Liver (tissue), 9 donors: ENCODE data around the gene TNNI3K. TPM values are rescaled to one million over a fixed set of nuclear protein-coding genes. Genes with fewer than 3 reads are reported as not detected.

Experiments
- DNase-seq: peaks from one replicate; pipeline ENCODE4 v3.0.0-alpha.2; 2017; ENCODE audit warnings: low spot score
- H3K27ac ChIP-seq, 2 donors: one replicate each; pipeline ENCODE4 v1.7.0; 2013; ENCODE audit warnings: inconsistent platforms in 2 of 2, low read length in 2 of 2, control low read depth in 1 of 2, low read depth in 1 of 2, mild to moderate bottlenecking in 1 of 2
- H3K27me3 ChIP-seq, 4 donors: one replicate each; pipeline versions ENCODE4 v1.6.1 to v1.7.0; 2013; ENCODE audit warnings: low read length in 3 of 4, inconsistent platforms in 1 of 4, mild to moderate bottlenecking in 1 of 4, moderate library complexity in 1 of 4; ENCODE audit not compliant: control insufficient read depth in 4 of 4, insufficient read depth in 4 of 4
- H3K36me3 ChIP-seq, 4 donors: one replicate each; pipeline versions ENCODE4 v1.6.1 to v1.7.0; 2013; ENCODE audit warnings: low read length in 3 of 4, mild to moderate bottlenecking in 3 of 4, low read depth in 1 of 4, moderate library complexity in 1 of 4; ENCODE audit not compliant: control insufficient read depth in 4 of 4, insufficient read depth in 3 of 4
- H3K4me1 ChIP-seq, 4 donors: one replicate each; pipeline versions ENCODE4 v1.6.1 to v1.7.0; 2013; ENCODE audit warnings: low read length in 3 of 4, mild to moderate bottlenecking in 3 of 4, moderate library complexity in 1 of 4; ENCODE audit not compliant: control insufficient read depth in 4 of 4, insufficient read depth in 4 of 4
- H3K4me3 ChIP-seq, 3 donors: one replicate each; pipeline versions ENCODE4 v1.6.1 to v1.7.0; 2013; ENCODE audit warnings: low read length in 3 of 3, control low read depth in 1 of 3, low read depth in 1 of 3, mild to moderate bottlenecking in 1 of 3
- H3K9ac ChIP-seq, 2 donors: one replicate each; pipeline ENCODE4 v1.7.0; 2013; ENCODE audit warnings: low read length in 2 of 2, mild to moderate bottlenecking in 2 of 2, moderate library complexity in 2 of 2, control low read depth in 1 of 2, low read depth in 1 of 2
- H3K9me3 ChIP-seq, 4 donors: one replicate each; pipeline versions ENCODE4 v1.6.1 to v1.7.0; 2013; ENCODE audit warnings: low read length in 3 of 4; ENCODE audit not compliant: control insufficient read depth in 4 of 4
- CTCF ChIP-seq: fragments of 150-350 bp; IDR thresholded peaks from 2 replicates; pipeline ENCODE4 v1.5.1; 2017; ENCODE audit warnings: improper control_type of control experiment, low read depth, low read length; ENCODE audit not compliant: missing input control
- EGR1 ChIP-seq, 2 donors: IDR thresholded peaks; 2 replicates each; pipeline ENCODE4 v1.6.1; 2016 to 2018; ENCODE audit warnings: antibody characterized with exemption in 2 of 2, low read depth in 2 of 2
- FOXA1 ChIP-seq: IDR thresholded peaks from 2 replicates; pipeline ENCODE4 v1.6.1; 2016; ENCODE audit warnings: antibody characterized with exemption
- FOXA2 ChIP-seq: IDR thresholded peaks from 2 replicates; pipeline ENCODE4 v1.6.1; 2016; ENCODE audit warnings: antibody characterized with exemption
- GABPA ChIP-seq, 2 donors: IDR thresholded peaks in 1 of 2; conservative IDR thresholded peaks in 1 of 2; 2 replicates each; pipeline ENCODE4 v1.6.1; 2016; ENCODE audit warnings: antibody characterized with exemption in 2 of 2, mild to moderate bottlenecking in 1 of 2, moderate library complexity in 1 of 2
- HNF4A ChIP-seq, 2 donors: conservative IDR thresholded peaks; 2 replicates each; pipeline ENCODE4 v1.6.1; 2016; ENCODE audit warnings: antibody characterized with exemption in 2 of 2, mild to moderate bottlenecking in 2 of 2
- HNF4G ChIP-seq: IDR thresholded peaks from 2 replicates; pipeline ENCODE4 v1.6.1; 2016; ENCODE audit warnings: antibody characterized with exemption
- JUND ChIP-seq, 2 donors: IDR thresholded peaks; 2 replicates each; pipeline ENCODE4 v1.6.1; 2016; ENCODE audit warnings: antibody characterized with exemption in 2 of 2
- MAX ChIP-seq: IDR thresholded peaks from 2 replicates; pipeline ENCODE4 v1.6.1; 2016; ENCODE audit warnings: antibody characterized with exemption
- NR2F2 ChIP-seq: IDR thresholded peaks from 2 replicates; pipeline ENCODE4 v1.6.1; 2016; ENCODE audit warnings: antibody characterized with exemption
- RAD21 ChIP-seq, 2 donors: IDR thresholded peaks; 2 replicates each; pipeline ENCODE4 v1.6.1; 2016; ENCODE audit warnings: antibody characterized with exemption in 2 of 2, mild to moderate bottlenecking in 2 of 2
- RXRA ChIP-seq, 2 donors: IDR thresholded peaks; 2 replicates each; pipeline ENCODE4 v1.6.1; 2017 to 2018; ENCODE audit warnings: antibody characterized with exemption in 2 of 2, mild to moderate bottlenecking in 1 of 2
- TAF1 ChIP-seq: conservative IDR thresholded peaks from 2 replicates; pipeline ENCODE4 v1.6.1; 2016; ENCODE audit warnings: antibody characterized with exemption, mild to moderate bottlenecking
- YY1 ChIP-seq: IDR thresholded peaks from 2 replicates; pipeline ENCODE4 v1.6.1; 2016; ENCODE audit warnings: antibody characterized with exemption, mild to moderate bottlenecking
- WGBS: extraction: QIAGEN DNeasy Blood & Tissue Kit; methylation state at CpG from one replicate; pipeline ENCODE4 v1.1.7; 2013; 5-methylcytosine and 5-hydroxymethylcytosine counted together
- polyA plus RNA-seq, 2 donors: library from polyadenylated mRNA; stranded (reverse) in 1 of 2; unstranded in 1 of 2; fragments of 200-250 nt in 1 of 2; fragments of >200 nt in 1 of 2; fragmentation: Nextera tagmentation in 1 of 2; extraction: Ambion mirVana in 1 of 2; gene quantifications; one replicate each; pipeline versions ENCODE4 v1.2.1 to v1.2.3, GENCODE V29; 2013 to 2015
- total RNA-seq, 2 donors: library from RNA; depleted of rRNA; stranded (reverse); fragments of >200 nt; gene quantifications; one replicate each; pipeline ENCODE4 v1.2.3, GENCODE V29; 2014
- TF ChIP-seq, protein P1 (sequence below): IDR thresholded peaks from 2 replicates; pipeline ENCODE4 v1.6.1; 2016; ENCODE audit warnings: antibody characterized with exemption
- TF ChIP-seq, protein P2 (sequence below): IDR thresholded peaks from 2 replicates; pipeline ENCODE4 v1.6.1; 2016; ENCODE audit warnings: antibody characterized with exemption, mild to moderate bottlenecking
- TF ChIP-seq, protein P3 (sequence below): IDR thresholded peaks from 2 replicates; pipeline ENCODE4 v1.6.1; 2016; ENCODE audit warnings: antibody characterized with exemption
- donor health status: healthy.
- donor health status: healthy.
- donor health status: healthy.
- donor health status: healthy.
- donor health status: healthy.

TNNI3K gene
- total and polyA plus RNA-seq, 4 donors: 0.09 to 0.10 TPM; not detected in 2

DNA sequence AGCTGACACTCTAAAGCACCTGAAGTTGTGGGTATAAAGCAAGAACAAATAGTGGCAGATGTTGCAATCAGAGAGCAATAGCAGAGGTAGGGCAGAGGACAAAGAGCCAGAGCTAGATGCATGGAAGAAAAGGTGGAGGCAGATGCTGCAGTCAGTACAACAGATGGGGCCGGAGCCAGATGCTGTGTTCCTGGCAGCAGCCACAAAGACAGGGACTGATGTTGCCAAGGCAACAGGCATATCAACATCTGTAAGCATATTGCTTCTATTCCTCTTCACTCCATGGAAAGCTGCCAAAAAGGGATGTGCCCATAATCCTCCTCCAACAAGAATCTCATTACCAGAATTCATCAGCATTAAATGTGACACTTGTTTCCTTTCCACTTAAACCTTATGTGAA lies 108.0 kb downstream of the TNNI3K start:
- Histone ChIP-seq H3K36me3 (no peaks in the 10 kb centered on the region), H3K9ac (no peak overlapping the region), H3K9me3 (no peaks in the 10 kb centered on the region), H3K4me1 (no peaks in the 10 kb centered on the region), H3K27ac (no peak overlapping the region), H3K27me3 (no peaks in the 10 kb centered on the region), H3K4me3 (no peak overlapping the region)
- TF ChIP-seq HNF4G (no peak), FOXA1 (no peak), EGR1 (IDR thresholded peaks at IDR 0.05; ENCODE audit: low read depth in 2 of 2) (no peak), HNF4A (conservative IDR thresholded peaks at IDR 0.05) (peak in 1 of 2 donors; percentile 7)
- DNase-seq: no peak
- WGBS: 73% methylated on average over 1 of the region's 1 CpG

GRCh38 chr1:74344387-74344786 lies 109.2 kb downstream of the TNNI3K start:
- Histone ChIP-seq H3K9me3 (no peaks in the 10 kb centered on the region), H3K27ac (no peak overlapping the region), H3K4me1 (no peaks in the 10 kb centered on the region), H3K4me3 (no peak overlapping the region), H3K36me3 (no peaks in the 10 kb centered on the region), H3K9ac (no peak overlapping the region), H3K27me3 (no peaks in the 10 kb centered on the region)
- TF ChIP-seq JUND (IDR thresholded peaks at IDR 0.05) (no peak), HNF4G (no peak), NR2F2 (no peak), TAF1 (no peak), FOXA2 (no peak), RXRA (IDR thresholded peaks at IDR 0.05) (no peak), RAD21 (IDR thresholded peaks at IDR 0.05) (no peak), MAX (no peak)
- TF ChIP-seq, protein P1, sequence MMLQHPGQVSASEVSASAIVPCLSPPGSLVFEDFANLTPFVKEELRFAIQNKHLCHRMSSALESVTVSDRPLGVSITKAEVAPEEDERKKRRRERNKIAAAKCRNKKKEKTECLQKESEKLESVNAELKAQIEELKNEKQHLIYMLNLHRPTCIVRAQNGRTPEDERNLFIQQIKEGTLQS: no peak
- no peak for DNase-seq
- 75% methylated on average over 1 of the region's 1 CpG for WGBS

GRCh38 chr1:74356493-74356892 lies 121.3 kb downstream of the TNNI3K start:
- Histone ChIP-seq H3K4me1 (no peaks in the 10 kb centered on the region), H3K27me3 (no peaks in the 10 kb centered on the region), H3K9me3 (no peaks in the 10 kb centered on the region), H3K27ac (no peak overlapping the region), H3K9ac (no peak overlapping the region), H3K4me3 (no peak overlapping the region), H3K36me3 (no peaks in the 10 kb centered on the region)
- DNase-seq: no peak
- 93% methylated on average over 1 of the region's 1 CpG for WGBS
- TF ChIP-seq EGR1 (IDR thresholded peaks at IDR 0.05; ENCODE audit: low read depth in 2 of 2) (no peak), CTCF (no peak), JUND (IDR thresholded peaks at IDR 0.05) (no peak), HNF4A (conservative IDR thresholded peaks at IDR 0.05) (no peak), TAF1 (no peak), GABPA (IDR thresholded peaks at IDR 0.05 in 1 of 2, conservative IDR thresholded peaks at IDR 0.05 in 1 of 2) (no peak), YY1 (no peak), RAD21 (IDR thresholded peaks at IDR 0.05) (no peak), RXRA (IDR thresholded peaks at IDR 0.05) (no peak)
- TF ChIP-seq, protein P2, sequence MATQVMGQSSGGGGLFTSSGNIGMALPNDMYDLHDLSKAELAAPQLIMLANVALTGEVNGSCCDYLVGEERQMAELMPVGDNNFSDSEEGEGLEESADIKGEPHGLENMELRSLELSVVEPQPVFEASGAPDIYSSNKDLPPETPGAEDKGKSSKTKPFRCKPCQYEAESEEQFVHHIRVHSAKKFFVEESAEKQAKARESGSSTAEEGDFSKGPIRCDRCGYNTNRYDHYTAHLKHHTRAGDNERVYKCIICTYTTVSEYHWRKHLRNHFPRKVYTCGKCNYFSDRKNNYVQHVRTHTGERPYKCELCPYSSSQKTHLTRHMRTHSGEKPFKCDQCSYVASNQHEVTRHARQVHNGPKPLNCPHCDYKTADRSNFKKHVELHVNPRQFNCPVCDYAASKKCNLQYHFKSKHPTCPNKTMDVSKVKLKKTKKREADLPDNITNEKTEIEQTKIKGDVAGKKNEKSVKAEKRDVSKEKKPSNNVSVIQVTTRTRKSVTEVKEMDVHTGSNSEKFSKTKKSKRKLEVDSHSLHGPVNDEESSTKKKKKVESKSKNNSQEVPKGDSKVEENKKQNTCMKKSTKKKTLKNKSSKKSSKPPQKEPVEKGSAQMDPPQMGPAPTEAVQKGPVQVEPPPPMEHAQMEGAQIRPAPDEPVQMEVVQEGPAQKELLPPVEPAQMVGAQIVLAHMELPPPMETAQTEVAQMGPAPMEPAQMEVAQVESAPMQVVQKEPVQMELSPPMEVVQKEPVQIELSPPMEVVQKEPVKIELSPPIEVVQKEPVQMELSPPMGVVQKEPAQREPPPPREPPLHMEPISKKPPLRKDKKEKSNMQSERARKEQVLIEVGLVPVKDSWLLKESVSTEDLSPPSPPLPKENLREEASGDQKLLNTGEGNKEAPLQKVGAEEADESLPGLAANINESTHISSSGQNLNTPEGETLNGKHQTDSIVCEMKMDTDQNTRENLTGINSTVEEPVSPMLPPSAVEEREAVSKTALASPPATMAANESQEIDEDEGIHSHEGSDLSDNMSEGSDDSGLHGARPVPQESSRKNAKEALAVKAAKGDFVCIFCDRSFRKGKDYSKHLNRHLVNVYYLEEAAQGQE: no peak
- TF ChIP-seq, protein P3, sequence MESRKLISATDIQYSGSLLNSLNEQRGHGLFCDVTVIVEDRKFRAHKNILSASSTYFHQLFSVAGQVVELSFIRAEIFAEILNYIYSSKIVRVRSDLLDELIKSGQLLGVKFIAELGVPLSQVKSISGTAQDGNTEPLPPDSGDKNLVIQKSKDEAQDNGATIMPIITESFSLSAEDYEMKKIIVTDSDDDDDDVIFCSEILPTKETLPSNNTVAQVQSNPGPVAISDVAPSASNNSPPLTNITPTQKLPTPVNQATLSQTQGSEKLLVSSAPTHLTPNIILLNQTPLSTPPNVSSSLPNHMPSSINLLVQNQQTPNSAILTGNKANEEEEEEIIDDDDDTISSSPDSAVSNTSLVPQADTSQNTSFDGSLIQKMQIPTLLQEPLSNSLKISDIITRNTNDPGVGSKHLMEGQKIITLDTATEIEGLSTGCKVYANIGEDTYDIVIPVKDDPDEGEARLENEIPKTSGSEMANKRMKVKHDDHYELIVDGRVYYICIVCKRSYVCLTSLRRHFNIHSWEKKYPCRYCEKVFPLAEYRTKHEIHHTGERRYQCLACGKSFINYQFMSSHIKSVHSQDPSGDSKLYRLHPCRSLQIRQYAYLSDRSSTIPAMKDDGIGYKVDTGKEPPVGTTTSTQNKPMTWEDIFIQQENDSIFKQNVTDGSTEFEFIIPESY: no peak
